A673 (cell line): ENCODE data around the gene PPP2R5C.

Source experiments
- EZH2 ChIP-seq: fragments of 200-600 bp; sonication (generic); IDR thresholded peaks from 2 replicates; pipeline ENCODE4 v1.6.1; 2017; ENCODE audit warnings: borderline replicate concordance, low read depth, mild to moderate bottlenecking, mixed read lengths, antibody characterized with exemption, low read length; ENCODE audit not compliant: poor library complexity, severe bottlenecking
- TF ChIP-seq, protein P1 (sequence below): fragments of 300-800, 200-600 bp; sonication (generic); conservative IDR thresholded peaks from 2 replicates; pipeline ENCODE4 v1.5.1; 2017; ENCODE audit warnings: low read depth, mild to moderate bottlenecking, antibody characterized with exemption, low read length, moderate library complexity, mixed read lengths

DNA sequence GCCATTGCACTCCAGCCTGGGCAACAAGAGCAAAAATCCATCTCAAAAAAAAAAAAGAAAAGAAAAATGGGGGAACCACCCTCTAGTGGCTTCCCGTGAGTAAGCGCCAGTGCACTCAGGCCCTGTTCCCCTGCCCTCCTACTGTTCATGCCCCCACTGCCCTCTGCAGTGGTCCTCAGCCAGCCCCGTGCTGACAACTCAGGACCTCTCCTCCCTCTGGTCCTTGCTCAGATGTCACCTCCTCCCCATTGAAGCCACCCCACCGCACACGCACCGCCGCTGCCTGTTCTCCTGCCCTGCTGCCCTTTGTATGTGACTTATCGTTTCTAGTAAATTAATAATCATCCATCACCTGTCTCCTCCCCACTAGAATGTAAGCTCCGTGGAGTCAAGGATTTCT lies 144.1 kb downstream of the PPP2R5C start:
- TF ChIP-seq, protein P1, sequence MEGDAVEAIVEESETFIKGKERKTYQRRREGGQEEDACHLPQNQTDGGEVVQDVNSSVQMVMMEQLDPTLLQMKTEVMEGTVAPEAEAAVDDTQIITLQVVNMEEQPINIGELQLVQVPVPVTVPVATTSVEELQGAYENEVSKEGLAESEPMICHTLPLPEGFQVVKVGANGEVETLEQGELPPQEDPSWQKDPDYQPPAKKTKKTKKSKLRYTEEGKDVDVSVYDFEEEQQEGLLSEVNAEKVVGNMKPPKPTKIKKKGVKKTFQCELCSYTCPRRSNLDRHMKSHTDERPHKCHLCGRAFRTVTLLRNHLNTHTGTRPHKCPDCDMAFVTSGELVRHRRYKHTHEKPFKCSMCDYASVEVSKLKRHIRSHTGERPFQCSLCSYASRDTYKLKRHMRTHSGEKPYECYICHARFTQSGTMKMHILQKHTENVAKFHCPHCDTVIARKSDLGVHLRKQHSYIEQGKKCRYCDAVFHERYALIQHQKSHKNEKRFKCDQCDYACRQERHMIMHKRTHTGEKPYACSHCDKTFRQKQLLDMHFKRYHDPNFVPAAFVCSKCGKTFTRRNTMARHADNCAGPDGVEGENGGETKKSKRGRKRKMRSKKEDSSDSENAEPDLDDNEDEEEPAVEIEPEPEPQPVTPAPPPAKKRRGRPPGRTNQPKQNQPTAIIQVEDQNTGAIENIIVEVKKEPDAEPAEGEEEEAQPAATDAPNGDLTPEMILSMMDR = no peak
- no peak for TF ChIP-seq EZH2
